A204.1 (cell line): ENCODE results near the gene MRPL39.

ENCODE experiments used
- FAIRE-seq: peaks from 2 replicates; lab custom pipeline; 2012; peaks lifted over from hg19 to GRCh38; lab: Jason Lieb, UNC

MRPL39 gene

DNA sequence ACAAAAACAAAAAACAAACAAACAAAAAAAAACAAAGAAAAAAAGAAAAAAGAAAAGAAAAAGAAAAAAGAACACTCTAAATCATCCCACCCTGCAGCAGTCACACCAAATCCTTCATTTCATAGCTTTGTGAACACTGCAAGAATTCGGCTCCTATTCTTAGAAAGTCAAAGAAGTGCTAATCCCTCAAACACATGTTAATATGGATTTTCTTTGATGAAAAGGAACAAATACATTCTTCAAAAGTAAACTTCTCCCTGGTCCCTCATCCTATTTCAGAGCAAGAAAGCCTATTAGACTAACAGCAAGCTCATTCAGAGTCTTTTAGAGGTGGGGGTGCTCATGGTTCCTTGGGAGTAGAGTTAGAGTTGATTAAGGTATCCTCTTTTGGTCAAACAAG is 7.2 kb upstream of the MRPL39 start:
- FAIRE-seq: no peak

DNA sequence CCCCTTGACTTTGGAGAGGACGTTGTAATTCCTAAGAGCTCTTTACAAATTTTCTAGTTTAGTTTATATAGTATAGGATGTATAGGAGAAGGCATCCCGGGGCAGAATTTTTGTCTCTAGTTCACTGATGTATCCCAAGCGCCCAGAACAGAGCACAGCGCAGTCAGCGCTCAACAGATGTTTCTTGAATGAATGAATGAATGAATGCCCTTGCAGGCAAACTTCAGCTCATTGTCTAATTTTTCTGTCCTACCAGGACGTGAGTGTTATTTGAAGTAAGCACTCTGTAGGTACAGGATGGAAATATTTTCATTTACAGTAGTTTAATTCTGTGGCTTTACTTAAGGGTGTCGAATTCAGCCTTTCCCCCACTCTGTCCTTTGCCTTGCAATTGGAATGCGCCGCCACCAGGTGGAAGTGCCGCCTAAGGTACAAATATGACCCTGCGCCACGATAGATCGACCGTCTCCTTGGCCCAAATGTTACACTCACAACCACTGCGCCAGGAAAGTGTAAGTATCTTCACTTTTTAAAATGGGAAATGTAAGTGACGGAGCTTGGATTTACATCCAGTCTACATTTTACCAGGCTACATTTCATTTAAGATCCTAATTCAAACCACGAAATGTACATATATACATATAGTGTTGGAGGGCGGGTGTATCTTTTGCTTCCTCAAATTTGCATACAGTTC is 910 bp upstream of the MRPL39 start:
- peak; percentile 90 for FAIRE-seq

DNA sequence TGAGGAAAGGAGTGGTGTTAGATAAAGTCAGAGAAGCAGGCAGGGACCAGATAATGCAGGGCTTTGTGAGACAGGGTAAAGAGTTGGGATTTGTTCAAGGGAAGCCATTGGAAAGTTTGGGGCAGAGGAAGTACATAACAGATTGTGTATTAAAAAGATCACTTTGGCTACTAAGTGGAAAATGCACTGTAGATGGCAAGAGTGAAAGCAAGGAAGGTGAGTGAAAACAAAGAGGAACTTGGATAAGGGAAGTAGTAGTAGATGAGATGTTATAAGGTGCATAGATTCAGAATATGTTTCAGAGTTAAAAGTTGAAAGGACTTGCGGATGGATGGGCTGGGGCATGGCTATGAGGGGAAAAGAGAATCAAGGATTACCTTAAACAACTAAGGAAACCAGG is 17.4 kb downstream of the MRPL39 start:
- no peak for FAIRE-seq

DNA sequence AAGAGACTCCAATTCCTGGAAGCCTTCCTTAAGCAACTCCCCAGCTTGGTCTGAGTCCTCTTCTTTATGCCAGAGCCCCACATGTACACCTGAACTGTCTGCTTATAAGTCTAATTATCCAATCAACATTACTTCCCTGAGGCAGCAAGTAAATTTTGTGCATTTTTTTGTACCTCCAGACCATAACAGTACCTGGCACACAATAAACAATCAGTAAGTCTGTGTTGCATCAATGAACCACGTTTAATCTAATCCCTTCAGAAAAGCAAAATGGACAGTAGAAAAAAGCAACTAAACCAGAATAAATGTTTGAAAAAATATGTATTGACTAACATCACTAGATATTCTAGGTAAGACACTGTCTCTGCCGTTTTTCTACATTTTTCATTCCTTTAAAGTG is 20.5 kb downstream of the MRPL39 start:
- FAIRE-seq: no peak

DNA sequence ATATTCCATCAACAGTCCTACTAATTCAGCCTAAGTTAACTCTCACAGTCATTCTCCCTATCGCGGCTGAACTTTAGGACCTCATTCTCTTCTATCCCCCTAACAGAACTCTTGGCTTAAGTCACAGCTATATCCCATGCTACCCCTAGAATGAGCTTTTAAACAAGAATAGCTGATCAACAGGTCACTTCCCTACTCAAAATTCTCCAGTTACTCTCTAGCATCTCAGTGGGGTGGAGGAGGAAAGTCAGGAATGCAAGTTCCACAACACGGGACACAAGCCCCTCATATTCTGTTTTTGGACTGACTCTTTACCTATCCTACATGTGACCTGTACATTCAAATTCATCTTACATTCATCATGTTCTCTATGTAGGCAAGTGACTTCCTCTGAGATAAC is 21.0 kb downstream of the MRPL39 start:
- no peak for FAIRE-seq

DNA sequence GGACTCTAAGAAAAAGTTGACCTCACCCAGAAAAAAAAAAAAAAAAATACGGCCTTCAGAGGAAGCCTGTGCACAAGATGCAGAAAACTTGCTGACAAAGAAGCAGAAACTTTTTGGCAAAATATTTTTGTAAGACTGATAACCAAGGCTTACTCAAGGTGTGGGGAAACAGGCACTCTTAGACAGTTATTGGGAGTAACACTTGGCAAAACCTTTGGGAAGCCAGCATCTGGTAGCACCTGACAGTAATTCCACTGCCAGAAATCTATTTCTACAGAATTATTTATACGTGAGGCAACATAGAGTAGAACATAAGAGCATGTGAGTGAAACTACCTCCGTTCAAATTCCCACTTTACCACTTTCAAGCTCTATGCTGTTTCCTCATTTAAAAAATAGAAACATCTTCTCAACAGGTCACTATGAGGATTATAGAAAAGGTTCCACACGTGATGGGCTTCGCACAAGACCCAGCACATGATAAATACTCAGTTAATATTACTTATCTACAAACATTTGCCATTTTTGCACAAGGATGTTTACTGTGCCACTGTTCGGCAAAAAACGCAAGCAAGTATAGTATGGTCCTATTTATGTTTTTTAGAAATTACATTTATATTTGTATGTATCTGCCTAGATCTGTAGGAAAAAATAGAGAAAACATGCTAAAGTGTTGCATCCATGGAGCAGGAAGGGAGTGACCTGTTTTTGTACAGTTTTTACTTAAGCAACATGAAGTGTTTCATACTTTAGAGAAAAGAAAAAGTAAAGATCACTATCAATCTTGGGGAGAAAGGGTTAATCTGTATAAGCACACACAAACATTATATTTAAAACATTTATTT is 22.2 kb downstream of the MRPL39 start:
- FAIRE-seq: no peak

DNA sequence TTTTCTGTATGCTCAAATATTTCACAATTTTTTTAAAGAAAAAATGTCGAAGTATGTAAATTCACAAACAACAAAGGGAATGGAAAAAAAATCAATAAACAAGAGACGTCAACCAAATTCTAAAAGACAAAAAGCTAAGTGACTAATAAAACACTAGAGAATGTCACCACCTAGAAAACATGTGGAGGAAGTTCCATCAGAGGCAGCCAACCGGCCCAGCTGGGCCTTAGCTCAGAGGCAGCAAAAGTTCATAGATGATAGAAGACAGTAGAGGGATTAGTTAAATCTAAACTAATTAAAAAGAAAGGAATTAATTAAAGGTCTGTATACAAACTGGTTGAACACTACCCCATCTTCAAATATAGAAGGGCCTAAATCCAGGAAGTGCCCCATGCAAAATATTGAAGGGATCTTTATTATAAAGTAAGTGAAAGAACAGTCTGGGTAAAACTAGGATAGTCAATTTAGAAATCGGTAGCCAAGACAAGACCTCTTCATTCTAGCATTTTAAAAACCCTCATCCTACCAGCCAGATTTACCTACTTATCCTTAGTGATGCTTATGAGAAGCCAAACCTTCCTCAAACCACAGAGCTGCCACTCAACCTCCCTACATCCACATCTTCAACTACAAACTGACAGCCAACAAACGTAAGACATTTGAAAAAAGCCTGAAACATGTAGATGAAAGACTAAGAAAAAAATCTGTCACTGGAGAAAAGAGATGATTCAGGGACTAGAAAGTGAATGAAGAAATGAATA is 23.7 kb downstream of the MRPL39 start:
- no peak for FAIRE-seq

DNA sequence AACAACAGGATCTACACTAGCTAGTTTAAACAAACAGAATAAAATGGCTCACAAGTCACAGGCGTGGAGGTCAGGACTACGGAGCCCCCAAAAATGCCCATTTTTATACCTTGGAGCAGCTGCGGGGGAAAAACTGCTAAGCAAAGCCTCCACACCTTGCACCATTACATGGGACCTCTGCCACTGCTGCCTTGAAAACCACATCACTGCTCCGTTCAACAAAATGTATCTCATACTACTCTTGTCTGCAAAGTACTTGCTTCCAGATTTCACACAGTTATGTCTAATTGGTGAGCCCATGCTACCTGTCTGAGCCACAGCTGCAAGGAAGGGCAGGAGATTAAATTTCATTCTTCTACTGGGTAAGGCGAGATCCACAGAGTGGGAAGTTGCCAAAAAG is 24.4 kb downstream of the MRPL39 start:
- no peak for FAIRE-seq

DNA sequence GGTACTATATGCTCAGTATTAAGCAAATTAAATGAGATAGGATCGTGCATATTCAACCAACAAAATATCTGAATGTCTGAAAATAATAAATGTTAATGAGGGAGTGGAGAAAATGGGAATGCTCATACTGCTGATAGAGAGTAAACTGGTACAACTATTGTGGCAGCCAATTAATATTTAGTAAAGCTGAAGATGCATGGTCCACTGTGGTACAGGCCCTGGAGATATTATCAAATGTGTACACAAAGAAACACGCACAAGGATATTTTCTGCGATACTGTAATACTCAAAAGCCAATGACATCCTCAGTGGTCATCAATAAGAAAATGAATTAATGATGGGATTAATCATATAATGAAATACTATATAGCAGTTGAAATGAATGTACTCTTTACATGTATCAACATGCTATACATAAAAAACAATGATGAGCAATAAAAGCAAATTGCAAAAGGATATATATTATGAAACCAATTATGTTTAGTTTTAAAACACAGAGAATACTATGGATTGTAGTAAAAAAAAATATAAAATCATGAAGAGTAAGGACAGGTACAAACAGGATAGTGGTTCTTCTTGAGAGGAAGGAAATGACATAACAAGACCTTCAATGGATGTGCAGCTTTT is 25.0 kb downstream of the MRPL39 start:
- peak; percentile 59 for FAIRE-seq

DNA sequence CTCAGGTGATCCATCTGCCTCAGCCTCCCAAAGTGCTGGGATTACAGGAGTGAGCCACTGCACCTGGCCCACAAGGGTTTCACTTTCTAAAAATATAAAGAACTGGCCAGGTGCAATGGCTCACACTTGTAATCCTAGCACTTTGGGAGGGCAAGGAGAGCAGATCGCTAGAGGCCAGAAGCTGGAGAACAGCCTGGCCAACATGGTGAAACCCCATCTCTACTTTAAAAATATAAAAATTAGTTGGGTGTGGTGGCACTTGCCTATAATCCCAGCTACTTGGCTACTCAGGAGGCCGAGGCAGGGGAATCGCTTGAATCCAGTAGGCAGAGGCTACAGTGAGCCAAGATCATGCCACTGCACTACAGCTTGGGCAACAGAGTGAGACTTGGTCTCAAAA is 25.7 kb downstream of the MRPL39 start:
- no peak for FAIRE-seq

DNA sequence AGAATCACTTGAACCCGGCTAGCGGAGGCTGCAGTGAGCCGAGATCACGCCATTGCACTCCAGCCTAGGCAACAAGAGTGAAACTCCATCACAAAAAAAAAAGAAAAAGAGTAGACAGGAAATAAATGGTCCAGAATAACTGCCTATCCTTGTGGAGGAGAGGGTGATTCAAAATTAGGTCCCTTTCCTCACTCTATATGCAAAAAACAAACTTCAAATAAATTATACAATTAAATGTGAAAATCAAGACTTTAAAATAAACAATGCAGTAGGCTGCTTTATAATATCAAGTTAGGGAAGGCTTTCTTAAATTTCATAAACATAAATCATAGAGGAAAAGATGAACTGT is 26.4 kb downstream of the MRPL39 start:
- no peak for FAIRE-seq

DNA sequence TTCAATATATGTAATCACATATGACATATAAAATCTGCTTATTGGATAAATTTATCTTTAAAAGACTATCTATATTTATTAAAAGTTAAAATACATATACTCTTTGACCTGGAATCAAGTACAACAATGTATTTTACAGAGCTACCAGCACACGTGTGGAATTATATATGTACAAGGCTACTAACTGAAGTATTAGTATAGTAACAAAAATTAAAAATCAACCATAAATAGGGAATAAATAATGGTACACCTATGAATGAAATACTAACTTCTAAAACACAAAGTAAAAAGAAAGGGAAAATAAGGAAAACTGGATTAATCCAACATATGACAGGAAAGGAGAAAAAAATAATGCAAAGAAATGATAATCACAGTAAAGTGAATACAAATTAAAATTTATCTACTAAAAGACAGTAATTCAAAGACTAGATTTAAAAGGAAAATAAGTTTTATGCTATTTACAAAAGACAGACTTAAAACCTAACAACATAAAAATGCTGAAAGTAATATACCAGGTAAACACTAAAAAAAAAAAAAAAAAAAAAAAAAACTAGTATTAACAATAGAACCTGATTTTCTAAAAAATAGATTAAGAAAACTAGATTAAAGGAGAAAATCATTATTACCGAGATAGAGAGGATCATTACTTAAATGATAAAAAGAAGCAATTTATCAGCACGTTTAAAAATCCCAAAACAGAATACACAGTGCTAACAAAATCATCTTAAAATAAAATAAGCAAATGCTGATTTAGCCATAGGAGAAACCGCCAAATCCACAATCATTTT is 27.9 kb downstream of the MRPL39 start:
- peak; percentile 91 for FAIRE-seq

DNA sequence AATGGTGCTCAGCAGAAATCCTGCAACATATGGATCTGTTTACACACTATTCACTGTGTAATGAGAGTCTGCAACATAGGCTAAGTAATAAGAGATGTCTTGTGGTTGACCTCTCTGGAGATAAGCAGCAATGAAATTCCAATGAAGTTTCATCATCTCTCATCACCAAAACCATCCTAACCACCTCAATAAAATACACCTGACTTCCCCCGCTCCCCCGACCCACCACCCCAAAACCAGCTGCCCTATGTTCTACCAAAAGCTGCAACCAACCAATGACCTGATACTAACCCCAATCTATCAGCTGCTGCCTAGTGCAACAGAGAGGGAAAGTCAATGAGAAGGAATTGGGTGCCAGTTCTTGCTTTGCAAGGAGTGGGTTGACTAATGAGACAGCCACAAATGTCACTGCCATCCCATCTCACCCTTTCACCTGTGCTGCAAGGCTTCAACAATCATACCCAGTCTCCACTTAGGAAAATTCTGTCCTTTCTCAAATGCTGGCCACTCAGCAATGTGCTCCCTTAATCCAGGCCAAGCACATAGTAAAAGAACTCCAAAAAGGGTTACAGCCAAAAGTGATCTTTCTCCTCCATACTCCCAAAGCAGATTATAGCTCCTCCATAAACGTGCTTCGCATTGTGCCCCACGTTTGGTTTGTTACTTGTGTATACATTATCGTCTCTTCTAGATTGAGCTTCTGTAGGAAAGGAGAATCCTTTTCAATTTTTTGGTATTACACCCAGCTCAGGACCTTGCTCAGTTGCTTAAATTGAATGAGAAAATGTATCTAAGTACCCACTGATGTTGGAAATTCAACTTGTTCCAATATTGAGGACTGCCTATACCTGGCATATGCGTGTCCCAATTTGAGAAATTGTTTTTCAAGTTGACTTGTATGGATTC is 29.0 kb downstream of the MRPL39 start:
- FAIRE-seq: no peak

DNA sequence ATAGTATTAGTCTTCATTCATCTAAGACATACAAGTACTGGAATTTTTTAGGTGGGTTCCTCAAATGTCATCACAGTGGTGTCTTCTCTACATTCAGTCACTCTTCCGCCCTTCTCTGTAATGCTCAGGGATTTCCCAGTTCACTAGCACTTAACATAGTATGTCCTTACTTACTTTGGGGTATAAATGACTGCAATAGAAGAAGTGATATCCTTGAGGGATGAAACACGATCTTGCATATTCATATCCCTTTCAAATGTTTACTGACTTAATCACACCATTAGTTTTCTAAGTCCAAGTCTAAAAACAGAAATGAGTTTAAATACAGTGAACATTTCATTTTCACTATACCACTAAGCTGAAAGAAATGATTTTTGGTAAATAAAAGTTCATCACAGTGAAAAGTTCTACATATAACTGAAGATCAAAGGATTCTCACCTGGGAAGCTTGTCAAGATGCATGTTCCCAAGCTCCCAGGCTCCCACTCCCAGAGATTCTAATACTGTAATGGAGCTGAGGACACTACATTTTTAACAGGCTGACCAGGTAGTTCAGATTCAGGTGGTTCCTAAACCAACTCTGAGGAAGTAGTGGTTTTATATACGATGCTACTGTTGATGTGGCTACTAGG is 29.7 kb downstream of the MRPL39 start:
- no peak for FAIRE-seq

DNA sequence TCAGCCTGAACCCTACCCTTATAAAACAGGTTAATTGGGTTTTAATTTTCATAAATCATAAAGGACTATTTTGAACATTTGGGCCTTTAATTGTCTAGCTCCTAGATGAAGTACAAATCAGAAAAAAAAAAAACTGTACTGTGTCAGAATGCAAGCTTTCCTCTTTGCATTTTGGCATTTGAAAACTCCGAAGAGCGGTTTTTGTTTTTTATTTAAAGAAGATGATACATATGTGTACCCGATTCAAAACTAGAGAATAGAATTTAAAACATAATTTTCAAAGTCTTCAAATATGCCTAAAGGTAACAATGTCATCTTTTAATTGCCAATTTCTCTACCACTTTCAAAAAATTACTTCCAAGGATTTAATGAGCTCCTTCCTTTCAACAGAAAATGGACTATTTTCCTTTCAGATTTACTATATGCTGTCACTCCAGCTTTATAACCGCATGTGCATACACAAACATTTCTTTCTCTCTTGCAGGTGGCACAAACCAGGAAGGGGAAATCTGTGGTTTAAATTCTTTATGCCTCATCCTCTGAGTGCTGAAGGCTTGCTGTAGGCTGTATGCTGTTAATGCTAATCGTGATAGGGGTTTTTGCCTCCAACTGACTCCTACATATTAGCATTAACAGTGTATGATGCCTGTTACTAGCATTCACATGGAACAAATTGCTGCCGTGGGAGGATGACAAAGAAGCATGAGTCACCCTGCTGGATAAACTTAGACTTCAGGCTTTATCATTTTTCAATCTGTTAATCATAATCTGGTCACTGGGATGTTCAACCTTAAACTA is 33.7 kb downstream of the MRPL39 start:
- FAIRE-seq: peak; percentile 98

DNA sequence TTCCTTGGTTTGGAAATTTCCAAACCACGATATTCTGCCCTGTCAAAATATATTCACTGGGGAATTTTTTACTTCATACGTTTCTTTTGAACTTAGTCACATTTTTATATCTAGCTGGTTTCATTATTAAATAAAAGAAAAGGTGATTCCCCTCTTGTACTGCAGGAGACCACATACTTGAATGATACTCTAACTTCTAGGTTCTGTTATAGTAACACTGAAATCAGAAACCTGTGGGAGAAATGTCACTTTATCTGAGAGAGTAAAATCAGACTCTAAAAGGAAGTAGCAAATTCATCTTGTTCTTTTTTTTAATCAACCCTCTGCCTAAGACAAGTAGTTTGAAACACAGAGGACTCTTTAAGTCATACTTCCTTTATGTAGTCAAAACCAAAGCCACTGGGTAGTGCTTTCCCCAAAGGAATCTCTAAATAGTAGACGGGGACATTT is 34.4 kb downstream of the MRPL39 start:
- no peak for FAIRE-seq

DNA sequence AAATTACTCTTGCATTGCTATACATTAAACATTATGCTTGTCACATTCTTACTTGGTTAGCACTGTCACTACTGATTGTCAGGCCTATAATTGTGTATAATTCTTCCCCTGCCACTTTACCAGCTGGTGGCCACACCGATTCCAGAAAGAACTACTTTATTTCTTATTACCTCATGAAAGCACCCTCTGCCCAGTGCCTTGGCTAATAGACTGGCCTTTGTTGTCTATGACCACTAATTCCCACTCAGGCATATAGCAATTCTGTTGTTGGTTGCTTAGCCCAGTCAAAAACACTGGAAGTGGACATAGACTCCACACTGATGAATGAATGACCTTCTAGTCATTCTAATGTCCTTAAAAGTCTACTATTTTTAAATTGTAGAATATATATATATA is 35.6 kb downstream of the MRPL39 start:
- no peak for FAIRE-seq

DNA sequence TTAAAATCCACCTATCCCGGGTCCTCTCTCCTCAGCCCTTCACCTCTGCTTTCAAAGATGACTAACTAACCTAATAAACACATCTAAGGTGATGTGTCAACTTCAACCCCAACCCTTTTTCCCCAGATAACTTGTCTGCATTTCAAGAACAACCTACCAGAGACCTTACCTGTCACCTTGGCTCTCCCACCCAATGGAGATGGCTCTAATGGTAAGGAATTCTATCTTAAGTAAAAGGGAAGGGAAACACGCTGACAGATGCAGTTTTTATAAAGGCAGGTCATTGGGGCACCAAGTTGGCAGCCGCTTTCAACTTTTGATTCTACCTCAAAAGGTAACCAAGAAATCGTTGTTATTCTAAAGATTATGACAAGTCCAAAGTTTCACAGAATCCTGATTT is 37.6 kb downstream of the MRPL39 start:
- FAIRE-seq: no peak

DNA sequence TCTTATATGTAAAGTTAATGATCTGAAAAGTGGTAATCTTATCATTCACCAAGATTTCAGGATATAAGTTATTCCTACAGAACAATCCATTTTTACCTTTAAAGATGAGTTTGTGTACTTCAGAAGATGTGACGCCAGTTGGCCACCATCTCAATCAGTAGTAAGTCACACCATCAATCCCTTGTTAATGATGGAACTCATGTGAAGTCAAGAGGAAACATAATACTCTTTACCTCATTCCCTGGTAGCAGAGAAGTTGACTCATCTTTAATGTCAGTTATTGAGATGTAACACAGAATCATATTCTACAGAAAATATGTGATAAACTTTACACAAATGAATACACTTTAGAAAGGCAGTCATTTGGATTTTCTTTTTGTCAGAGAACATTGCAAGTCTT is 38.2 kb downstream of the MRPL39 start:
- FAIRE-seq: no peak

DNA sequence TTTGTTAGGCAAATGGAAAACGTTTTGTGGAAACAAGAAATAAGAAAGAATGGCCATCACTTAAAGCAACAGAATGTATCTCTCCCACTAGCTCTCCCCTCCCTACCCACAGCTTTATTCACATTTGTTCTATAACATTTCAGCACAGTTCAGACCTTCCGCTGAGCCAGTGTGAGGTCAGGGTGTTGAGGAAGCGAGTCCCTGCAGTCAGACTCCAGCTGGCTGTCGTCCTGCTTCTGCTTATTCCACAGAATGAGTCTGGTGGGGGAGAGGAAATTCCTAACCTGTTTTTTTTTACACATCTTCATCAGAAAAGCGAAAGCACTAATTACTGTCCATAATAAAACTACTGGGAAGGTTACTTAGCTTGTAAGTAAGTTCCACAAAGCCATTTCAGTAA is 39.0 kb downstream of the MRPL39 start:
- no peak for FAIRE-seq
